GM19452 (cell line): ENCODE data around the gene ZIC4.

Experiments used
- ATAC-seq: cut with Tn5 transposase; IDR thresholded peaks from one replicate; pipeline ENCODE4 v1.9.1; 2021; ENCODE audit not compliant: unreplicated experiment

ZIC4 gene

DNA sequence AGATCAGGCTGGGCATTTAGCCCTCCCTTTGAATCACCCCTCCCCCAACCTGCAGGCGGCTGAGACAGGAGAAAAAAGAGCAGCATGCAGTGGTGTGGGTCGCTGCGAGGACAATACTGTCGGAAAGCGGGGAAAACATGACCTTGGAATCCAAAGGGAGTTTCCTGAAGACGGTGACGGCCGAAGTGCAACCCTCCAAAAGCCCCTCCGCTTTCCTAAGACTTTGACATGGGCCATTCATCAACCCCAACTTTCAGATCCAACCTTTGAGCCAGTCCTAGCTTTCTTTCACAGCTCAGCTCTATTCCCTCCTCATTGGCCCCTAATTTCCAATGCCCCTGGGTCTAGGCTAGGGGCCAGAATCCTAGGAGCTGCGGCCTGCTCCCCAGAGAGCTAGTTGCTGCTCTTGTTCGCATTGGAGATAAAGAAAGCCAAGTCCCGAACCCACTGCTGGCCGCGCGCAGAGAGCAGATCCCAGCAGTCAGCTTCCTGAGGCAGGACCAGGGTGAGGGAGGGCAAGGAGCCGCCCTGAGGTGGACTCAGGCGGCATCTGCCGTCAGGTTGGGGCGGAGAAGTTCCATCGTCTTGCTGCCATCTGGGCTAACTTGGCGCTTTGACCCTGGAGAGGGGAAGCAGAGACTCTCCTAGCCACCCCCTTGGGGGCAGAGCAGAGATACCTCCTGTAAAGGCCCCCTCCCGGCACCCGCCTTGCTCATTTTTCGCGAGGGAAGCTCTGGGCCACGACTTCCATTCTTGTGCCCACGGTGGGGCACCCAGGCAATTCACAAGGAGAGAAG lies 914 bp downstream of the ZIC4 start:
- ATAC-seq, result no peak

DNA sequence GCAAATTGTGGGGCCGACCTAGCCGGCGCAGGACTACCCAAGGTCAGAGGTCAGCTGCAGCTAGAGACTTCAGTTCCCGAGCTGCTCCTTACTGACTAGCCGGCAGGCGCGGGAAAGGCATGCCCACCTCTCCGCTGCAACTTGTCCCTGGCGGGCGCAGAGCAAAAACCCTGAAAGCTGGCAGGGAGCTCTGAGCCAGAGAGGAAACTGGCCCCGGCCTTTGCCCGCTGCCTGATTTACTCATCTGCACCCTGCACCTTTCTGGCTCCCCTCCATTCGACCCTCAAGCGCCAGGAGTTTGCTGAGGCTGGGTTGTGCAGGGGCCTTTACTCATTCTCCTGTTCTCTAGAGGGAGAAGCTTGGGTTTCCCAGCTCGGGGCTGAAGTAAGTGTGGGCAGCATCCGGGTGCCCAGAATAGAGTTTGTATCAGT lies 1.5 kb downstream of the ZIC4 start:
- ATAC-seq, result no peak

DNA sequence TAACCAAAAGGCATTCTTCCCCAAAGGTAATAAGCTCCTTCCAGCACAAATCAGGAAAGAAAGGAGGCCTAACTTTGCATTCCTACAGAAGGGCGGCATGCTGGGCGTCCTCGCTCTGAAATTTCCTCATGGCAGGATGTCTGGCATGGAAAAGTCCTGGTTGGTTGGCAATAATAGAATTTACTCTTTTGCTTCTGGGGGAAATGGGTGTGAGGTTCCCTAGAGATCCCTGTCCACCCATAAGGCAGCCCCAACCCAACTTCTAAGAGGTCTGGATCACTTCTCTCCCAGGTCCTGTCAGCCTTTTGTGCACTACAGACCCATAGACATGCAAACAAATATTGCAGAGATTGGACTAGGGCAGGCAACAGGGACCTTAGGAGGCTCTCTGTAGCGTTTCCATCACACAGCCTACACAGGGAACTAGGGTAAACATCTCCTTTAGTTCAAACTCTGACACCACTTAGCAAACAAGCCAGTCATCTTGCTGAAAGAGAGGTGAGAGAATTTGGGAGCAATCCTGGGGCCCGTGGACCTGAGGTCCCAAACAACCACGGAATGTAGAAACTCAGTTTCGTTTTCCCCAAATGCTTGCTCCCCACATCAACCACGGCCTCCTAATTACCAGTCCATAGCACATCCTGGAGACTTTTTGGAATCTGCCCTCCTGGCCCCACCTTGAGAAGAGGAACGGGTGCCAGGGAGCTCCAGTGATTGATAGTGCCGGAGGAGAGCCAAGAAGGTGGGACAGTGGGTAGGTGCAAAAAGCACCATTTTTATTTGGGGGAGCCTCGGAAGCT lies 2.1 kb downstream of the ZIC4 start:
- ATAC-seq, result no peak

DNA sequence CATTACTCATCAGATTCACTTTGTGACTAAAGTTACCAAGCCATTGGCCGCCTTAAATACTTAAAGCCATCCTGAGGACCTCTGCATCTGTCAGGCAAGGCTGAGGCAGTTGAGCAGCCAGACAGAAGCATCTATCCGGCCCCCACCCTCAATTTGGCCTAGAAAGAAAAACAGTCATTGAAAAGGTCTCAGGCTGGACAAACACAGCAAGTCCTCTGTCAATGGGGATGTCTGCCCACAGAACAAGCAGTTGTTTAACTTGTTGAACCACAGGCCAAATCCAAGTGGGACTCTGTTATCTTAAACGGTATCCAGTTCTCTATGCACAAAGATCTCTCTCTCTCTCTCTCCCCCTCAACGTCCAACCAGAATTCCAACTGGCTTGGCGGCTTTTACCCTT lies 2.8 kb downstream of the ZIC4 start:
- no peak for ATAC-seq

DNA sequence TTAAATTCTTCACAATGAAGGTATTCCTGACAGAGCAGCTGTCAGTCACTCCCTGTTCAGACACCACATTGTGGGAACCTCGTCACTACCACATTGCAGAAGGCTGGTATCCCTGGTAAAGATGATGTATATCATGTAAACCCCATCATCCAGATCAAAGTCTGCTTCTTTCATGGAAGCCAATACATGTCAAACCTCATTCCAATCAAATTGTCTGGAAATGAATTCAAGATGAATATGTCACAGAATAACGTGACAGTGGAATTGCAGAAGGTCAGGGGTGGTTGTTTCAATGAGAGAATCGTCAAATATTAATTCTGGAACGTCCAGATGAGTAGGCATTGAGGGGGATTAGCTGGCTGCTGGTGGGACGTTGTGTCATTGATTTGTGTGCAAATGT lies 4.2 kb downstream of the ZIC4 start:
- ATAC-seq, result no peak

DNA sequence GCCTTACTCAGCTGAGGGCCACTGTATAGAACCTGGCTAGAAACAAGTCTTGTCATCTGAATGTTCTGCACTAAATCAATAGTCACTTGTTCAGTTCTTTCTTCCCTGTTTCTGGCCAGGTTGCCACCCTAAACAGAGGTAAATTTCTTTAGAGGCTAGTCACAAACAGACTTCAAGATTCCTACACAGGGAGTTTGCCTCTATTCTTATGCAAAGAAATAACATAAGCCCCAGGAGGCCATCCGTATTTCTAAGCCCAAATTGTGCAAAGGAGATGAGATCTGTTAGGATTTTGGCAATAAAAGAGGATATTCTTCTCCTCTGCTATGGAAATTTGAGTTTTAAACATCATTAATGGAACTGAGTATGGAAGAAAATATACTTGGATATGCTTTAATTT lies 4.9 kb downstream of the ZIC4 start:
- no peak for ATAC-seq

DNA sequence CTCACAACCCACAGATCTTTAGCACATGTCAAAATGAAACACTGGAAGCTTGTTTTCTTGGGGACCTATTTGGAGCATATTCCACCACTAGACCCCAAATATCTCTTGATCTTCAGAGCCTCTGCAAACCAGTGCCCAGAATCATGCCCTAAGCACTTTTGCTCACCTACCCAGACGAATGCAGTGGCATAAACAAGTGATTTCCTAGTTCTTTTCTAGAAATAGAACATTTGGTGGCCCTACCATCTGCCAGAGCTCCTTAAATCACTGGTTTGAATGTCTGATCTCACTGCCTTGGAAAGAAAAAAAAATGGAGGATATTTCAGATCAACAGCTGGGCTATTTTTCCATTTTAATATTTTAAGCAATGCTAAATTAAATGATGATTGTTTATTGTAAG lies 5.3 kb downstream of the ZIC4 start:
- ATAC-seq, result no peak

DNA sequence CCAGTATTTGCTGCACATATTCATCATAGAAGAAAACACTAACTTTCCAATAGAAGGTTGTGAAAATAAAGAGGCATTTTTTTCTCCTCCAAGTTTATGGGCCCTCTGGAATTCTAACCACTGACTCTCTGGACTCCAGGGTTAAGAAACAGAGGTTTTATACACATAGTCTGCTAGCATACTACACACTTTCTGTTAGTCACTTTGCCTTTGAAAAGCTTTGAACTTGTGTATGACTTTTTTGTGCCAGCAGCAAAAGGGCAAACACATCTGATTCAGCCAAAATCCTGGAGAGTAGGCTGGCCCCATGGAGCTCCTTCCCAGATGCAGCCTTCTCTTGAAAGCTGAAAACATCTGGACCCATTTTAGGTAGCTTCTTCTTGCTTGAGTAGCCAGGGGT lies 6.2 kb downstream of the ZIC4 start:
- ATAC-seq, result no peak

DNA sequence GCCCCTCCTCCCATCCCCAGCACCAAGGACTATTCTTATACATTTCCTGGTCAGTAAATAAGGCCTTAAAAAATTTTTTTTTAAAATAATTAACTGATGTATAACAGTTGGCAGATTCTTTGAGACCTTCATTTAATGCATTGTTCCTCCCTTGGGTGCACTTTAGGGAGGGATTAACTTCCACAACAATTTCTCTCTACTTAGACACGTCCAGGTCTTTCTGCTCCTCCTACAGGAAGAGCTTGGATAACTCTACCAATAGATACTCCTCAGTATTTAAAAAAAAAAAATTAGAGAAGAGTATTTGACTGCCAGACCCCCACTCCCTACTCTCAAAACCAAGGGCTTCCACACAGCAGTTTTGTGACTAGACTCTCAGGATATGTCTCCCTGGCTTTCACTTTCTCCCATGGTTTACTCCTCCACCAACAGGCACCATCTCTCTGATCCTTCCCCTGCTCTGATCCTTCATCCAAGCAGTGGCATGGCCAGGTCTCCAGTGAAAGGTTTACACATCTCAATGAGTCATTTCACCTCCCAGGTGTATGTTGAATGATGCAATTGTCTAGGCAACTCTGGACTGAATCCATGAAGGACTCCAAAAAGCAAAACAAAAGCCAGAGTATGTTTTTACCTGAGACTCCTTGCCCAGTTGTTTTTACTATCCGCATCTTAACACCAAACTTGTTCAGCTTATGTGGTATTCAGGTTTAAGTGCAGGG lies 7.4 kb downstream of the ZIC4 start:
- no peak for ATAC-seq

DNA sequence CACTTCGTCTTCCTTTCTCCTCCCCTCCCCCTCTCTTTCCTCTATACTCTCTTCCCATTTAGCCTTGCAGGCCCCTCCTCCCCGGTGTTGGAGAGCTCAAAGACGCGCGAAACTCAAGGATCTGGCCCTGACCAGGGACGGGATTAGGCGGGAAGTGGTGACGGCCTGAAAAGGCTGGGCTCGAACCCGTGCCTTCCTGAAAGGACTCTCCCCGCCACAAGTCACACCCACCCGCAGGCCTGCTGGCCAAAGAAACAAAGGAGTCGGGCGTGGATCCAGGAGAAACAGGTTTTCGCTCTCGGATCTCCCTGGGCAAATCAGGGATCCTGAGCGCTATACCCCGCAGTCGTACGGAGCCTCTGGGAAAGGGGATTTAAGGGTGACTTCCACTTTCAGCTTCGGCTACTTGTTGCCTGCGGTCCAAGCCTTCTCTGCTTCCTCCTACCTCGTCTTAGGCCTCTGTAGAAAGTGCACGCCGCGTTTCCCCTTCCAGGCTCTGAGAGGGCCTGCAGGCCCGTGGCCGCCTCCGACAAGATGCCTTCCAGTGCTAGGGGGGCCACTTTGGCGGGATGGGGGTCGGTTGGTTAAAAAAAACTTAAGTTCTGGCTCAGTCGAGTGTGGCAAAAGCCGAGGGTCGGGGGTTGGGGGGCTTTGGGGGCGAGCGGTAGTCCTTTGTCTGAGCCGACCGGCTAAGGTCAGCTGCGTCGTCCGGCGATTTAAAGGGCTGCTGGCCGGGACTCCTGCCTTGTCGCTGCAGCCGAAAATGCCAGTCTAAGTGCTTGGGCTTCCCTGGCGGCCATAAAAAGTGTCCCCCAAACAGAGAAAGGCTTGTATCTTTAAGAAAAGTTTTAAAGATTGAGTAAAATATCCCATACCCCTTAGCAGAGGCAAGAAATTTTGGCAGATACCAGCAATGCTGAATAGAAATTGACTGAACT lies 8.2 kb downstream of the ZIC4 start:
- ATAC-seq, result no peak

DNA sequence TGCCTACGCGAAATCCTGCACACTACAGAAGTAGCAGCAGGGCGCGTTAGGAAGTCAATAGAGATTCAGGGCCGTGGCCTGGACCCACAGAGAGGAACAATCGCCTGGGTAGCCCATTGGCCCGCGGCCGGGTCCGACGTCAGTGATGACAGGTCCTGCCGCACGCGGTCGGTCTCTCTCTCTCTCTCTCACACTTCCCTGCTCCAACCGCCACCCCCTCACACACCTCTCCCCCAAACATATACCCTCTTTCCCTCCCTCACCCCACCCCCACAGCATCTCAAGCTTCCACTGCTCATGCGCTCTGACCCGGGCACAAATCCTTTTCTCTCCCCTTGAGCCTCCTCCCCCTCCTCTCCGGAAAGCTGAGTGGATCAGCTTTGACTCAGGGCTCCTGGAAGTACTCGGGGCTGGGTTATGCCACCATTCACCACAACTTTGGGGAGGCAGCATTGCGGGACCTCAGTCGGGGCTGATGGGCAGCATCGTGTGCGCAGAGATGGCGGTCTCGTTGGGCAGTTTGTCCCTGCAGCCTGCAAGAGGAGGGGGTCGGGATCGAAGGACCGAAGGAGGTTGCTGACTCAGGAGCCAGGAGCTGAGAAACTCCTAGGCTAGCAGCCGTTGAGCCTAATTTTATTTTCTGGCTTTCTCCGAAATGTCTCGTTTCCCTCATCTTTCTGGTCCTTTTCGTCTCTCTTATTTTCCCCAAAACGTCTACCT lies 9.0 kb downstream of the ZIC4 start:
- no peak for ATAC-seq

DNA sequence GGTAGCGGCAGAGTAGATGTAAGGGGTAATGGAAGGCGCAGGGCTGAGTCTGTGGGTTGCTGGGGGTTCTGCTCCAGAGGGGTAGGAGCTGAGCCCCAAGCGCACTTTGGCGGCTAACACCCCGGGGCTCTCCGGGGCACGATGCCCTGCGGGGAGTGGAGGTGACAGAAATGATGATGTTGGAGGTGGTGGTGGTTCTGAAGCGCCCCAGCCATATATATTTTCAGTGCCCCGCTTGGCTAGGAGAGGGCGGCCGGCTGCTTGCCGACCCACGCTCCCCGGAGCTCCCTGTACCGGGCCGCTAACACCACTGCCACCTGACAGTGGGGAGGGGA lies 9.7 kb downstream of the ZIC4 start:
- ATAC-seq, result no peak

DNA sequence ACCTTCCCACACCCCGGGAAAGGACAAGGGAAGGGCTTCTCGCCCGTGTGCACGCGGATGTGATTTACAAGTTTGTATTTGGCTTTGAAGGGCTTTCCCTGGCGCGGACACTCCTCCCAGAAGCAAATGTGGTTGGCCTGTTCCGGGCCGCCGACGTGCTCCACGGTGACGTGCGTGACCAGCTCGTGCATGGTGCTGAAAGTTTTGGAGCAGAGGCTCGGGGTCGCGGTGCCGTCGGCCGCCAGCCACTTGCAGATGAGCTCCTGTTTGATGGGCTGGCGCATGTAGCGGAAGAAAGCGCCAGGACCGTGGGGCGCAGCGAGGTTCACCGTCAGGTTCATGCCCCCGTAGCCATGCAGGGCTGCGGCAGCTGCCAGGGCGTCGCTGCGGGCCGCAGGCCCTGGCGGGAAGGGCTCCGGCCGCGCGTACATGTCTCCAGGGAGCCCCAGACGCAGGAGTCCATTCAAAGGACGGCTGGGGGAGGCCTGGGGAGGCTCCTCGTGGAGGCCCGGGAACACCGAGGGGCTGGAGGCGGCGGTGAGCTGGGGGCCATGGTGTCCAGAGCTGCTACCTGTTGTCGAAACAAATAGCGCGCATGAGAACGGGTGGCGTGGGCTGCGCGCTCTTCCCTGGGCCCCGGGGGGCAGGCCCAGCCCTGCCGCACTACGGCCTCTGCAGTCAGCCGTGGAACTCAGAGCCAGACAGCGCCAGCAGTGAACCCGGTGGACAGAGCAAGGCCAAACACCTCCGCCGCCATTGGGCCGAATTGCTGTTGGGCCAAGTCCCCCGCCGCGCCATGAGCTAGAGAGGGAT lies 10.2 kb downstream of the ZIC4 start:
- ATAC-seq, result no peak

DNA sequence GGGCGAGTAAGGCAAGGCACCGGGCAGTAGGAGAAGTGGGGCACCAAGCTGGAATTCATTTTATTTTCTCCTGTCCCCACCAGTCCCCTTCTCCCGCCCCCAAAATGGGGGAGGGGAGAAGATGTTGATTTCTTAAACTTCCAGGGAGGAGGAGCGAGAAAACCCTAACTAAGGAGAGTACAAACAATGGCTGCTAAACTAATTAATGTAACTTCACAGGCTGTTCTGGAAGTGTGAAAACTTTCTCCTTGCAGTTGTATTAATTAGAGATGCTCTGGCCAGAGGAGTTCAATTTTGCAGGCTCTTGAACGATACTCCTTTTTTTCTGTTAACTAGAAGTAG lies 11.5 kb downstream of the ZIC4 start:
- no peak for ATAC-seq

DNA sequence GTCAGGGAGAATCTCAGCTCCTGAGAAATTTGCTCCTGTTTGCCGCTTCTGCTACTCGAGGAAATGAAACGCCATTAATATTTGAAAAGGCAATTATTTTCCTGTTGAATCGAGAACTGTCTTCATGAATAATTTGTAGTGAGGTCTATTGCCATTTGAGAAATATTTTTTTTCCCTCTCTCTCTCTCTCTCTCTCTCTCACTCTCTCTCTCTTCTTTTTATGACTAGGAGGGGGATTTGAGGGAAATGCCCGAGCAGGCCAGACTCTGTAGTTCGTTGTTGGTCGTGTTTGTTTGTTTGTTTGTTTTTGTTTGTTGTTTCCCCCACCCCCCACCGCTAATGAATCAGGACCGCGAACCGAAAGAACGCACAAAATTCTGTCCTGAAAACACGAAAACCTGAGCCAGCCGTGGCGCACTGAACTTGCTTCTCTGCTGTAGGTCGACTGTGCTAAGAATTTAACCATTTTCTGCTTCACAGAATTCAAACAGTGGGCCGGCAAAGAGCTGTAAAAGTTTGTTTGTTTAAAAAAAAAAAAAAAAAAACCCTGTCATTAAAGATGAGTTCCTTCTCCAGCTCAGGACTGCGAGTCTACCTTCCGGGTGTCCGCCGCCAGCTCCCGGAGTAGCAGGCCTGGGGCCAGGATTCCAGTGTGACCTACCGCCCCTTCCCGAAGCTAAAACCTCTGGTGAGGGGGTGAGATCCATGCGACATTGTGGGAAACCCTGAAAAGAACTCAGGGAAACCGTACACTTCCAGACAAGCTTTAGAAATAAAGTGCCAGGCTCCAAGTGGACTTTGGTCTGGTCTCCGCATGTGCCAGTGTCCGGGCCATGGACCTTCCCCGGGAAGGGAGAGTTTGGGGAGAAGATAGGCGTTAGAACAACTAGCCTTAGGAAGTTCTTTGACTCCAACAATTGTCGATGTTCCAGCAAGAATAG lies 12.1 kb downstream of the ZIC4 start:
- no peak for ATAC-seq

DNA sequence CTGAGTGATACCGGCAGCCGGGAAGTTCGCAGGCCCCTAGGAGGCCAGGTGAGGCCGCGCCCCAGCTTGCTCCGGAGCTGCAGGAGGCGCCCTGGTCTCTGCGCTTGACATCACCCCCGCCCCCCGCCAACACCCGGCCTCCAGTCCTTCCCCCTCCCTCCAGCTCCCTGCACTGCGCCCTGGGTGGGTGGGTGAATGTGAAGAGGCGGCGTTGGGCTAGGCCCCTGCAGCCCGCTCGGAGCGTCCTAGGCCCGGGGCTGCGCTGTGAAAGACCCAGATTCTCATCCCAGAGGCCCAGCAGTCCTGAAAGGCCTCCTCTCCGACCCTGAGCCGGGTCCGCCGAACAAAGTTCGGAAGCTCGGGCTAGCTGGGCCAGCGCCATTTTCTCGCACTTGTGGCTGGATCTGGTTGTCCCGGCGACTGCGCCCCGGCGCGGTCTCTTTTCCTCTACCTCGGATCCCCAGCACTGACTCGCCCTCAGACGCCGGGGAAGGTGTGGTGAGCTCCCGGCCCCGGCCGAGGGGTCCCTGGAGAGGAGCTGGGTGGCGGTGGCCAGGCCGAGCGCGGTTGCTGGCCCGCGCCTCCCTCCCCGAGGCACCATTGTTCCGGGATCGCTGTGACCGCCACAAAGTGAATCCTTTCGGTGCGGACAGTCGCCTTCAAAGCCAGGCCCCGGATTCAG lies 12.9 kb downstream of the ZIC4 start:
- ATAC-seq, result no peak

DNA sequence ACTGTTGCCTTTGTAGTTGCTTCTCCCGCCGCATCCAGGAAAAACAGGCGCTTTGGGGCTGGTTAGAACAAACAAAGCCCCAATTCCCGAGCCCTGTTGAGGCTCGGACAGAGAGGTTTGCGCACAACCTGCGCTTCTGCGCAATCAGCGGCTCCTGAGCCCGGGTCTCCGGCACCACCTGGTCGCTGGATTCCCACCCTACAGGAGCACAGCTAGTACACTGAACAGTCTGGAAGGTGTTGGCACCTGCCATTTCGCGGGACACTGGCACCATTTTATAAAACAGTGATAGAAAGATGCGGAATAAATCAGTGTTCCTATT lies 13.8 kb downstream of the ZIC4 start:
- no peak for ATAC-seq
